HL-60 (cell line): ENCODE measurements around the gene BCAR1.
A peak's percentile ranks its signal among the peaks of the same experiment; 100 is the strongest.

Experiments used
- DNase-seq, 2 experiments: peaks; one replicate each; pipeline ENCODE4 v3.0.0-alpha.2; 2010 to 2020; ENCODE audit warnings: low read depth in 1 of 2, low spot score in 1 of 2
- H3K27ac ChIP-seq: fragments of 250-450 bp; sonication (Bioruptor Pico); replicated peaks from 2 replicates; pipeline ENCODE4 v1.5.1; 2020; ENCODE audit warnings: mild to moderate bottlenecking, moderate library complexity
- H3K27me3 ChIP-seq: fragments of 250-450 bp; sonication (Bioruptor Pico); 2 replicates; pipeline ENCODE4 v1.5.1; 2021; ENCODE audit warnings: mild to moderate bottlenecking, moderate library complexity; ENCODE audit not compliant: insufficient read depth, poor library complexity, severe bottlenecking
- H3K4me3 ChIP-seq: replicated peaks from 2 replicates; pipeline ENCODE4 v1.5.1; 2011; ENCODE audit warnings: mild to moderate bottlenecking, control low read depth, low read length; ENCODE audit not compliant: insufficient read depth
- GABPA ChIP-seq: IDR thresholded peaks from 2 replicates; pipeline ENCODE4 v1.6.1; 2012; ENCODE audit warnings: low read depth
- POLR2AphosphoS5 ChIP-seq: IDR thresholded peaks from 2 replicates; pipeline ENCODE4 v1.6.1; 2012; ENCODE audit warnings: low read depth
- SPI1 ChIP-seq: IDR thresholded peaks from 2 replicates; pipeline ENCODE4 v1.6.1; 2012; ENCODE audit warnings: low read depth, mild to moderate bottlenecking, borderline replicate concordance
- TF ChIP-seq, protein P1 (sequence below): IDR thresholded peaks from 2 replicates; pipeline ENCODE4 v1.6.1; 2012; ENCODE audit warnings: low read depth; ENCODE audit not compliant: insufficient replicate concordance
- TF ChIP-seq, protein P2 (sequence below): IDR thresholded peaks from one replicate; pipeline ENCODE4 v1.5.1; 2011; ENCODE audit warnings: low read length, control low read depth, inconsistent platforms; ENCODE audit not compliant: insufficient read depth

Gene BCAR1

DNA sequence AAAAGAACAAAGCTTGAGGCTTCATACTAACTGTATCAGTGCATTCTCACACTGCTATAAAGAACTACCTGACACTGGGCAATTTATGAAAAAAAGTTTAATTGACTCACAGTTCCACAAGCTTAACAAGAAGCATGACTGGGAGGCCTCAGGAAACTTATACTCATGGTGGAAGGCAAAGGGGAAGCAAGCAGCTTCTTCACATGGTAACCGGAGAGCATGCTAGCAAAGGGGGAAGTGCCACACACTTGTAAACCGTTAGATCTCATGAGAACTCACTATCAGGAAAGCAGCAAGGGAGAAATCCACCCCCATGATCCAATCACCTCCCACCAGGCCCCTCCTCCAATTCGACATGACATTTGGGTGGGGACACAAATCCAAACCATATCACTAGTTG, 69.8 kb downstream of the BCAR1 start:
- Histone ChIP-seq H3K4me3 (no peak overlapping the region), H3K27me3 (no peaks in the 10 kb centered on the region), H3K27ac (peak overlapping the region; percentile 42)
- peak; percentile 91 for TF ChIP-seq SPI1
- TF ChIP-seq, protein P1, sequence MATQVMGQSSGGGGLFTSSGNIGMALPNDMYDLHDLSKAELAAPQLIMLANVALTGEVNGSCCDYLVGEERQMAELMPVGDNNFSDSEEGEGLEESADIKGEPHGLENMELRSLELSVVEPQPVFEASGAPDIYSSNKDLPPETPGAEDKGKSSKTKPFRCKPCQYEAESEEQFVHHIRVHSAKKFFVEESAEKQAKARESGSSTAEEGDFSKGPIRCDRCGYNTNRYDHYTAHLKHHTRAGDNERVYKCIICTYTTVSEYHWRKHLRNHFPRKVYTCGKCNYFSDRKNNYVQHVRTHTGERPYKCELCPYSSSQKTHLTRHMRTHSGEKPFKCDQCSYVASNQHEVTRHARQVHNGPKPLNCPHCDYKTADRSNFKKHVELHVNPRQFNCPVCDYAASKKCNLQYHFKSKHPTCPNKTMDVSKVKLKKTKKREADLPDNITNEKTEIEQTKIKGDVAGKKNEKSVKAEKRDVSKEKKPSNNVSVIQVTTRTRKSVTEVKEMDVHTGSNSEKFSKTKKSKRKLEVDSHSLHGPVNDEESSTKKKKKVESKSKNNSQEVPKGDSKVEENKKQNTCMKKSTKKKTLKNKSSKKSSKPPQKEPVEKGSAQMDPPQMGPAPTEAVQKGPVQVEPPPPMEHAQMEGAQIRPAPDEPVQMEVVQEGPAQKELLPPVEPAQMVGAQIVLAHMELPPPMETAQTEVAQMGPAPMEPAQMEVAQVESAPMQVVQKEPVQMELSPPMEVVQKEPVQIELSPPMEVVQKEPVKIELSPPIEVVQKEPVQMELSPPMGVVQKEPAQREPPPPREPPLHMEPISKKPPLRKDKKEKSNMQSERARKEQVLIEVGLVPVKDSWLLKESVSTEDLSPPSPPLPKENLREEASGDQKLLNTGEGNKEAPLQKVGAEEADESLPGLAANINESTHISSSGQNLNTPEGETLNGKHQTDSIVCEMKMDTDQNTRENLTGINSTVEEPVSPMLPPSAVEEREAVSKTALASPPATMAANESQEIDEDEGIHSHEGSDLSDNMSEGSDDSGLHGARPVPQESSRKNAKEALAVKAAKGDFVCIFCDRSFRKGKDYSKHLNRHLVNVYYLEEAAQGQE: no peak
- TF ChIP-seq, protein P2, sequence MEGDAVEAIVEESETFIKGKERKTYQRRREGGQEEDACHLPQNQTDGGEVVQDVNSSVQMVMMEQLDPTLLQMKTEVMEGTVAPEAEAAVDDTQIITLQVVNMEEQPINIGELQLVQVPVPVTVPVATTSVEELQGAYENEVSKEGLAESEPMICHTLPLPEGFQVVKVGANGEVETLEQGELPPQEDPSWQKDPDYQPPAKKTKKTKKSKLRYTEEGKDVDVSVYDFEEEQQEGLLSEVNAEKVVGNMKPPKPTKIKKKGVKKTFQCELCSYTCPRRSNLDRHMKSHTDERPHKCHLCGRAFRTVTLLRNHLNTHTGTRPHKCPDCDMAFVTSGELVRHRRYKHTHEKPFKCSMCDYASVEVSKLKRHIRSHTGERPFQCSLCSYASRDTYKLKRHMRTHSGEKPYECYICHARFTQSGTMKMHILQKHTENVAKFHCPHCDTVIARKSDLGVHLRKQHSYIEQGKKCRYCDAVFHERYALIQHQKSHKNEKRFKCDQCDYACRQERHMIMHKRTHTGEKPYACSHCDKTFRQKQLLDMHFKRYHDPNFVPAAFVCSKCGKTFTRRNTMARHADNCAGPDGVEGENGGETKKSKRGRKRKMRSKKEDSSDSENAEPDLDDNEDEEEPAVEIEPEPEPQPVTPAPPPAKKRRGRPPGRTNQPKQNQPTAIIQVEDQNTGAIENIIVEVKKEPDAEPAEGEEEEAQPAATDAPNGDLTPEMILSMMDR: no peak
- TF ChIP-seq POLR2AphosphoS5: no peak
- TF ChIP-seq GABPA: no peak
- peak; percentile 49 to 79 for DNase-seq

DNA sequence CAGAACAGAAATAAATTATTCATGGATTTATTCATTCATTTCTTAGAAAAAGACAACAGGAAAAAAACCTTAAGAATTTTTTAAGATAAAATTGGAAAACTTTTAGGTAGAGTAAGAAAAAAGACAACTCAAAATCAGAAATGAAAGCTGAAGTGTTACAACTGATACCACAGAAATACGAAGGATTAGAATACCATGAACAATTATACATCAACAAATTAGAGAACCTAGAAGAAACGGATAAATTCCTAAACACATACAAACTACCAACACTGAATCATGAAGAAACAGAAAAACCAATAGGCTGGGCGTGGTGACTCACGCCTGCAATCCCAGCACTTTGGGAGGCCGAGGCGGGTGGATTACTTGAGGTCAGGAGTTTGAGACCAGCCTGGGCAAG, 72.2 kb downstream of the BCAR1 start:
- H3K4me3 ChIP-seq: no peak overlapping the region
- no peak overlapping the region for H3K27ac ChIP-seq
- no peaks in the 10 kb centered on the region for H3K27me3 ChIP-seq
- DNase-seq: no peak
- TF ChIP-seq, protein P2: no peak
- TF ChIP-seq GABPA (no peak), SPI1 (no peak), POLR2AphosphoS5 (no peak)
- TF ChIP-seq, protein P1: no peak
